ENCODE measurements around the gene COA4.
A peak's percentile ranks its signal among the peaks of the same experiment; 100 is the strongest.
"Not testable (repeated sequence)": the region's sequence is repeated elsewhere in the genome, so short reads cannot be mapped to it uniquely, and the experiment has no call there.

COA4 gene

DNA sequence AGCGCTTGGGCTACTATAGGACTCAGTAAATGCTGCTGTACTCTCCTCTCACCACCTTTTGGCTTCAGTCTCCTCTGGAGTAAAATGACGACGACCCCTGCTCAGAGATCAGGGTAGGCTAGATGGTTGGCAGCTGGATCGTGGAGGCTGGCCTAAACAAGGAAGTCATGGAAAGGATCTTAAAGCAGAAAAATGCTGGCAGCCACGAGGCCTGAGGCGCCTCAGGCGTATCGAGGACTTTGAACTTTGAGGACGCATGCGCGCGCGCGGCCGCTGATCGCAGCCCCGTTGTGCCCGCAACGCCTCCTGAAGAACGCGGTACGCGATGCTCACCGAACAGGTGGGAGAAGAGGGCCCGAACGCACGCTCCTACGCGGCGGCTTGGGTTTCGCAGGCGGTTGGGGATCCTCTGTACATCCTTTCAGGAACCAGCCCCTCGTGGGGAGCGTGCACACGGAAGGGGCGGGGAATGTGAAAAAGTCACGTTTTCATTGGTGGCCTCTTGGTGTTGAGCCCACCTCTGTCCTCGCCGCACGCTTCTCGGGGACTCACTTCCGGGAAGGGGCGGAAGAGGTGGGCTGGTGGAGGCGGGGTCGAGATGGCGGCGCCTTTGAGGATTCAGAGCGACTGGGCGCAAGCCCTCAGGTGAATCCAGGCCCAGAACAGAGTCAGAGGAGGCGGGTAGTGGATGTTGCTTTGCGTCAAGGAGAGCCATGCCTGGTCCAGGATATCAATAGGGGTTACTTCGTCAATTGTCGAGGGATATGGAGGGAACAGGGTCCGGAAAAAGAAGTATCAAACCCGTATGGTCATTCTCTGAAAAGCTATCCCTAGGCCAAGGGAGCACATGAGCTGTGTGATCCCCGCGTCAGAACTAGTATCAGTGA, at the start of gene COA4, which contains the start of gene PAAF1:
Gene COA4 (minus strand): TSS at position 423 of the 887 bp plus-strand sequence. CDS start 3,468 bp downstream, outside the sequence.
Gene PAAF1 (plus strand): TSS at position 576 of the 887 bp plus-strand sequence. CDS start 23 bp downstream, at position 599.
- no peaks in the 10 kb centered on the region for H3K9me3 ChIP-seq (ENCODE audit: control insufficient read depth, insufficient read depth, low read length)
- H3K9ac ChIP-seq (ENCODE audit: low read depth, low read length), result peak within 1 kb of the TSS; percentile 74
- H3K4me1 ChIP-seq (ENCODE audit: insufficient read depth, low read length), result peaks cover 8% of the 10 kb centered on the region
- H3K36me3 ChIP-seq (ENCODE audit: insufficient read depth, low read length), result peaks cover 18% of the 10 kb centered on the region

DNA sequence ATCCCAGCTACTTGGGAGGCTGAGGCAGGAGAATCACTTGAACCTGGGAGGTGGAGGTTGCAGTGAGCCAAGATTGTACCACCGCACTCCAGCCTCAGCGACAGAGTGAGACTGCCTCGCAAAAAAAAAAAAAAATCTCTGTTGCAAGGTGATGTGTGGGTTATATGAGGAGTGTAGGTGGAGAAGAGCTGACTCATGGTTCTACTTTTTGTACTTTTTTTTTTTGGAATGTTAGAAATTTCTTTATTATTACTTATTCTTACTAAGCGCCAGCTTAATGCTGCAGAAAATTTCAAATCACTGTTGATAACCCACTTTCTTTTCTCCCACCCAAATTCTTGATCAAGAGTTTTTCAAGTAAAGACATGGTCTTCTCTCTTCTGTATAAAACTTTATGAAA, 44.5 kb upstream of the COA4 start:
- H3K9ac ChIP-seq (ENCODE audit: low read depth, low read length), result no peak overlapping the region
- H3K4me1 ChIP-seq (ENCODE audit: insufficient read depth, low read length), result no peaks in the 10 kb centered on the region
- peaks cover 8% of the 10 kb centered on the region for H3K36me3 ChIP-seq (ENCODE audit: insufficient read depth, low read length)
- H3K9me3 ChIP-seq (ENCODE audit: control insufficient read depth, insufficient read depth, low read length), result no peaks in the 10 kb centered on the region

DNA sequence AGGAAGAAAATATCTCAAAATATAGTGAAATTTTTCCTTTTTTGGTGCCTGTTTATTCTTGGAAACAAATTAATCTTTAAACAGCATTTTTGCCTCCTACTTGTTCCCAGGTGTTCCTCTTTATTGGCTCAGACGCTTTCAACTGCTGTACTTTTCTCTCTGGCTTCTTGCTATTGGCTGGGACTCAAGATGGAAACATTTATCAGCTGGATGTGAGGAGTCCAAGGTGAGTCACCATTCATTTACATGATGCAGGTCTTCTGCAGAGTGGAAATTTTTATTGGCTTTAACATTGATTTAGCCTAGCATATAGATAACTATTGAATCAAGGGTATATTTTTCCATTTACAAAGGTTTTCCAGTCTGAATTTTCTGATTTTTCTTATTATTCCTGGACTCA, 39.8 kb upstream of the COA4 start:
- Histone ChIP-seq H3K9me3 (ENCODE audit: control insufficient read depth, insufficient read depth, low read length) (no peaks in the 10 kb centered on the region), H3K36me3 (ENCODE audit: insufficient read depth, low read length) (peaks cover 12% of the 10 kb centered on the region), H3K9ac (ENCODE audit: low read depth, low read length) (no peak overlapping the region), H3K4me1 (ENCODE audit: insufficient read depth, low read length) (no peaks in the 10 kb centered on the region)

DNA sequence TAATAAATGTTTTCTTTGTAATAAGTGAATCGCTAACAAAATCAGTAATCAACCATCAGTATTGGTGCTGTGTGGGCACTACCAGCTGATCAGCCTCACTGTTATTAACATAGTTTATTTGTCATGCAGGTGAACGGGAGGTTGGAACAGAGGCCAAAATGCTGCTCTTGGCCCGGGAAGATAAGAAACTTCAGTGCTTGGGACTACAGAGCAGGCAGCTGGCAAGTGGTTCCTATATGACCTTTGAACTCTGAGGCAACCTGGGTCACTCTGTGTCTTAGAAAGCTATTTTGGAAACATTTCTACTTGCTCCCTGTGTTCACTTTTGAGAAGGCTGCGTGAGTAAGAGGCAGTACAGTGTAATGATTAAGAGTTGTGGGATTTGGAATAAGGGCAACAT, 37.6 kb upstream of the COA4 start:
- H3K4me1 ChIP-seq (ENCODE audit: insufficient read depth, low read length), result no peaks in the 10 kb centered on the region
- H3K36me3 ChIP-seq (ENCODE audit: insufficient read depth, low read length), result peaks cover 11% of the 10 kb centered on the region
- H3K9me3 ChIP-seq (ENCODE audit: control insufficient read depth, insufficient read depth, low read length), result no peaks in the 10 kb centered on the region
- no peak overlapping the region for H3K9ac ChIP-seq (ENCODE audit: low read depth, low read length)

DNA sequence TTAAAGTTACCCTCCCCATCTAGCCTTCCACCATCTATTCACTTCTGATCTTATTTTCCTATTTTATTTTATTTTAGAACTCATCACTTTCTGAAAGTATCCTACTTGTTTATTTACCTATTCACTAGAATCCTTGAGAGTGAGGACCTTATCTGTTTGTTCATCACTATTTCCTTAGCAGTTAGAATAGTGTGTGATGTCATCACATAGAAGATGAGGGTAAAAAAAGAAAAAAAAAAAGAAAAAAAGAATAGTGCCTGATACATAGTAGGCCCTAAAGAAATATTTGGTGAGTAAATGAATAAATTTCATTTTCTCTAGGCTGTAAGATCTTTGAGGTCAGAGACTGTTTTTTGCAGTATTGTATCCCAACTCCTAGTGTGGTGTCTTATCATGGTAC, 36.8 kb upstream of the COA4 start:
- Histone ChIP-seq H3K9me3 (ENCODE audit: control insufficient read depth, insufficient read depth, low read length) (no peaks in the 10 kb centered on the region), H3K36me3 (ENCODE audit: insufficient read depth, low read length) (peaks cover 9% of the 10 kb centered on the region; the same call in 1 of the 2 replicates), H3K4me1 (ENCODE audit: insufficient read depth, low read length) (no peaks in the 10 kb centered on the region), H3K9ac (ENCODE audit: low read depth, low read length) (no peak overlapping the region)

DNA sequence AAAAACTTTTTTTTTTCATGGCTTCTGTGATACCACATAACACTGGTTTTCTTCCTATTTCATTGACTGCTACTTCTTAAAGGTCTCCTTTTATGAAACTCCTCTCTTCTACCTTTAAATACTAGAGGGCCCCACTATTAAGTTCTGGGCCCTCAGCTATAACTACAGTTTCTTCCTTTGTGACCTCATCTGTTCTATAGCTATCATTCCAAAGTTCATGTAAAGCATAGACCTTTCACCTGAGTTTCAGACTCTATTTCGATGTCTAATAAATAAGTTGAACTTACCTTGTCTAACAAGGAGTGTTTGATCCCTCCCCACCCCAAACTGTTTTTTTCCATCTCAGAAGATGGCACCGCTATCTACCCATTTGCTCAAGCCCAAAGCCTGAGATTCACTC, 35.4 kb upstream of the COA4 start:
- H3K9ac ChIP-seq (ENCODE audit: low read depth, low read length), result no peak overlapping the region
- H3K36me3 ChIP-seq (ENCODE audit: insufficient read depth, low read length), result peaks cover 9% of the 10 kb centered on the region; the same call in 1 of the 2 replicates
- no peaks in the 10 kb centered on the region for H3K9me3 ChIP-seq (ENCODE audit: control insufficient read depth, insufficient read depth, low read length)
- H3K4me1 ChIP-seq (ENCODE audit: insufficient read depth, low read length), result no peaks in the 10 kb centered on the region

DNA sequence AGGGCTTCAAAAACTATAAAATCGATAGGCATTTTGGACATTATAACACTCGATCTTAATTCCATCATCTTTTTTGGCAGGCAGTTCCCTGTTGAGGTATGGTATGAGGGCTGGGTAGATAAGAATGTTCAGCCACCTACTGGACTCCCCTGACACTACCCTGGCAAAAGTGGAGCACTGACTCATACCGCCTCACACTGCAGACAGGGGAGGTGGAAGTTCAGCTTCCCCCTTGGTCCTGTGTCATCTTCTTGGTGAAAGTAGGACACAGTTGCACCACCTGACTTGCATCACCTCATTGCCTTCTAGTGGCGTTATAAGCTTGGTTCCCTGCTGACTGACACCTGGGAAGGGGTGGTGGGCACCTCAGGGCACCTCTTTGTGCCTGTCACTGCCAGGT, 30.5 kb upstream of the COA4 start:
- no peak overlapping the region for H3K9ac ChIP-seq (ENCODE audit: low read depth, low read length)
- H3K36me3 ChIP-seq (ENCODE audit: insufficient read depth, low read length), result peaks cover 5% of the 10 kb centered on the region
- no peaks in the 10 kb centered on the region for H3K4me1 ChIP-seq (ENCODE audit: insufficient read depth, low read length)
- no peaks in the 10 kb centered on the region for H3K9me3 ChIP-seq (ENCODE audit: control insufficient read depth, insufficient read depth, low read length)

DNA sequence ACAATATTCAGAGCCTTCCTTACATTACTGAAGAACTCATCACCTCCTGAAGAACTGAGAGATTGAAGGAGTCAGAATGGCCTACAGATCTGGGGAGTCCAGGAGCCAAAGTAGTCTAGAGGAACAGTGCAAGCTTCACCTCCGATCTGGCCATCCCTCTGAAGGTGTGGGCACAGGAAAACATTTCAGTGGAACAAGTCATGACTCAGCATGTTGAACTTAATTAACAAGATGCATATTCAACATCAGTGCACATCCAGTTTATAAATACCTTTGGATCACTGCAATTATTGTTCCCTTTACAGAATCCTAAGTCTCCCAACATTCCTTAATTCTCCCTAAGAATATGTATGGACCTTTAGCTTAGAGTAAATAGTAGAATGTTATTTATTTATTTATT, 25.7 kb upstream of the COA4 start:
- H3K9ac ChIP-seq (ENCODE audit: low read depth, low read length), result no peak overlapping the region
- H3K9me3 ChIP-seq (ENCODE audit: control insufficient read depth, insufficient read depth, low read length), result no peaks in the 10 kb centered on the region
- peaks cover 6% of the 10 kb centered on the region for H3K36me3 ChIP-seq (ENCODE audit: insufficient read depth, low read length)
- H3K4me1 ChIP-seq (ENCODE audit: insufficient read depth, low read length), result no peaks in the 10 kb centered on the region

DNA sequence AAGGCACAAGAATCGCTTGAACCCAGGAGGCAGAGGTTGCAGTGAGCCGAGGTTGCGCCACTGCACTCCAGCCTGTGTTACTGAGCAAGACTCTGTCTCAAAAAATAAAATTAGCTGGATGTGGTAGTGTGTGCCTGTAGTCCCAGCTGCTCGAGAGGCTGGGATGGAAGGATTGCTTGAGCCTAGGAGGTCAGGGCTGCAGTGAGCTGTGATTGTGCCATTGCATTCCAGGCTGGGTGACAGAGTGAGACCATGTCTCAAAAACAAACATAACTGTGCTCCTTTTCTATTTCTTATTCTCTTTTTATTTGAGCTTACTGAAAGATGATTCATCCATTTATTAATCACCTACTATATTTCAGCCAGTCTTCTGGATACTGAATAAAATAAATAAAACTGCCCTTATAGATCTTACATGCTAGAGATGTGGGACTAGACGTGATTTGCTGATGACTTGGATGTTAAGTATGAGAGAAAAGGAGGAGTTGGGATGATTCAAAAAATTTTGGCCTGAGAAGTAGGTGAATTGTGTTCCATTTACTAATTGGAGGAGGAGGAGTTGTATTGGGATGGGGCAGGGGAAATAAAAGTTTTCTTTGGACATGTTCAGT, 18.2 kb upstream of the COA4 start:
- H3K4me1 ChIP-seq (ENCODE audit: insufficient read depth, low read length), result no peaks in the 10 kb centered on the region
- H3K9me3 ChIP-seq (ENCODE audit: control insufficient read depth, insufficient read depth, low read length), result no peaks in the 10 kb centered on the region
- H3K9ac ChIP-seq (ENCODE audit: low read depth, low read length), result no peak overlapping the region
- H3K36me3 ChIP-seq (ENCODE audit: insufficient read depth, low read length), result peaks cover 6% of the 10 kb centered on the region; the same call in 1 of the 2 replicates

DNA sequence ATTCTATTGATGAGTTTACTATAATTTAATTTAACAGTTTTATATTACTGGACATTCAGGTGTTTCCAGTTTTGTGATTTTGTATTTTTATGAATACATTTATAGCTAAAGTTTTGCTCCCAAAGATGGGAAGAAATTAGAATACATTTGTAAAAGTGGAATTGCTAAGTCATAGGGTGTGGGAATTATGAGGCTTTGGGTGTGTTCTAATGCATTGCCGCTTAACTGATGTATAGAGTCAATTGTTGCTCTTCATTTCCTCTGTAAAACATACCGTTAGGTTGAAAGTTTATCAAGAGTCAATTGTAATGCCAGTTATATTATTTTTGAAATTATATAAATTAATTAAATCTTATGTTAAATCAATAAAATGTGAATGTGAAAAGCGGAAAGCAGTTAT, 16.4 kb upstream of the COA4 start:
- Histone ChIP-seq H3K9ac (ENCODE audit: low read depth, low read length) (no peak overlapping the region), H3K36me3 (ENCODE audit: insufficient read depth, low read length) (peaks cover 4% of the 10 kb centered on the region; the same call in 1 of the 2 replicates), H3K9me3 (ENCODE audit: control insufficient read depth, insufficient read depth, low read length) (no peaks in the 10 kb centered on the region), H3K4me1 (ENCODE audit: insufficient read depth, low read length) (no peaks in the 10 kb centered on the region)

DNA sequence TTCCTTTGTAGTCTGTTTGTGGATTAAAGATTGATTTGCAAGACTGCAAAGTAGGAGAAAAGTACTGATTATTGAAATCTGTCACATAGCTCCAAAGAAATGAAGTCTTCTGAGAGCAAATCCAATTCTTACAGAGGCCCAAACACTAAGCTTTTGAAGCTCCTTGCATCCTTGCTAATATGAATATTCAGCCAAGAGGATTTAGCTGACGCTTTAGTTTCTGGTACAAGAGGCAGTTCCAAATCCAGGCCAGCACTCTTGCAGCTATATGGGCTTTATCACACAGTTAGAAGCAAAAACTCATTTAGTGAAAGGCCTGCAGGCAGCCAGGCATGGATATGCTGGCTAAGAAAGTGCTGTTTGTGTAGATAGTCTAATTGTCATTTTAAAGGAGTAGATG, 12.9 kb upstream of the COA4 start:
- Histone ChIP-seq H3K36me3 (ENCODE audit: insufficient read depth, low read length) (no peaks in the 10 kb centered on the region; the same call in 1 of the 2 replicates), H3K9me3 (ENCODE audit: control insufficient read depth, insufficient read depth, low read length) (no peaks in the 10 kb centered on the region), H3K9ac (ENCODE audit: low read depth, low read length) (no peak overlapping the region), H3K4me1 (ENCODE audit: insufficient read depth, low read length) (no peaks in the 10 kb centered on the region)

DNA sequence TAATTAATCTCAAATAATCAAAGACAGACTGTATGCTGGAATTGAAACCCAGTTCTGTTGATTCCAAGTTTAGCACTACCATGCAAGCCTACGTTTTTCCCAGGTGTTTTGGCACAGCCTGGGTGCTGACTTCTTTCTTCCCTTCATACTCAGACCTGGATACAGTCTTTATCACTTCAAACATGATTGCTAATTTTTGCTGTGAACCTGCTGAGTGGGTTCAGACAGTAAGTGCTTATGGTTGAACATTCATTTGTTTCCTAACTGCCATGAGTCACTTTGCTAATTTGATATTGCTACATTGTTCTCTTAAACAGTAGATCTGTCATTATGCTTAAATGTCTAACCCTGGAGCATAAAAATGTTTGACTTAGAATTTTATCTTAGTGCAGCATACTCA, 12.4 kb upstream of the COA4 start:
- H3K36me3 ChIP-seq (ENCODE audit: insufficient read depth, low read length), result peaks cover 1% of the 10 kb centered on the region
- no peaks in the 10 kb centered on the region for H3K4me1 ChIP-seq (ENCODE audit: insufficient read depth, low read length)
- no peaks in the 10 kb centered on the region for H3K9me3 ChIP-seq (ENCODE audit: control insufficient read depth, insufficient read depth, low read length)
- no peak overlapping the region for H3K9ac ChIP-seq (ENCODE audit: low read depth, low read length)

DNA sequence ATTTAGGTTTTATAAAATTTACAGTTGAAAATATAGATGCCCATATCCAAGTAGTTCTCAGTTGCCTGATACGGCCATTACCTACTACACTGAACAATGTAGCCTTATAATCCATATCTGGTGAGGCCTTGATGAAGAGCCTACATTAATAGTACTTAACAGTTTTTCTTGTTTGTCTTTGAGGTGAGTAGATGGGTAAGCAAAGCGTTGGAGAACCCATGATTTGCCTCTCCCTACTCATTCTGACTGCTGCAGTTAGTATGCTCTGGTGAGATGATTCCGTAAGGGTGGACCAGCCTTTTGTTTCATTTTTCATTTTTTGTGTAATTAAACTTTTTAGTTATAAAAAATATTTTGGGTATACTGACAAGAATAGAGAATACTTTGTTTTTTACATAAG, 11.6 kb upstream of the COA4 start:
- peaks cover 6% of the 10 kb centered on the region for H3K36me3 ChIP-seq (ENCODE audit: insufficient read depth, low read length)

DNA sequence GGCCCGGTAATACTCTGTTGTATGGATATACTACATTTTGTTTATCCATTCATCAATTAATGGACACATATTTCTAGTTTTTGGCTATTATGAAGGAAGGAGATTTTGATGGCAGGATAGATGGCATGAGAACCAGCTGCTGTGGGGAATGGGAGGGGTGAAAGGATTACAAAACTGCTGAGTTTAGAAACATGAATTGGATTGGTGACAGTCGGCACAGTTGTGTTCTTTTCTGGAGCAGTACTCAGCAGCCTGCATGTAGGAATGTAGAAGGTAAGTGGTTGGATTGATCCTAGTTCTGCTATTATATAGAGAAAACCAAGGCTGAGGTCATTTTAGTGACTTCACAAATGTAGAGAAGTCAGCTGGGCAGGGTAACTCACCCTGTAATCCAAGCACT, 7.2 kb upstream of the COA4 start:
- Histone ChIP-seq H3K9me3 (ENCODE audit: control insufficient read depth, insufficient read depth, low read length) (no peaks in the 10 kb centered on the region), H3K36me3 (ENCODE audit: insufficient read depth, low read length) (peaks cover 6% of the 10 kb centered on the region; the same call in 1 of the 2 replicates), H3K9ac (ENCODE audit: low read depth, low read length) (no peak overlapping the region), H3K4me1 (ENCODE audit: insufficient read depth, low read length) (no peaks in the 10 kb centered on the region)

More for the DNA sequence above, 11.6 kb upstream of the COA4 start:
- Histone ChIP-seq H3K9ac (ENCODE audit: low read depth, low read length) (no peak overlapping the region), H3K4me1 (ENCODE audit: insufficient read depth, low read length) (no peaks in the 10 kb centered on the region), H3K9me3 (ENCODE audit: control insufficient read depth, insufficient read depth, low read length) (no peaks in the 10 kb centered on the region)

DNA sequence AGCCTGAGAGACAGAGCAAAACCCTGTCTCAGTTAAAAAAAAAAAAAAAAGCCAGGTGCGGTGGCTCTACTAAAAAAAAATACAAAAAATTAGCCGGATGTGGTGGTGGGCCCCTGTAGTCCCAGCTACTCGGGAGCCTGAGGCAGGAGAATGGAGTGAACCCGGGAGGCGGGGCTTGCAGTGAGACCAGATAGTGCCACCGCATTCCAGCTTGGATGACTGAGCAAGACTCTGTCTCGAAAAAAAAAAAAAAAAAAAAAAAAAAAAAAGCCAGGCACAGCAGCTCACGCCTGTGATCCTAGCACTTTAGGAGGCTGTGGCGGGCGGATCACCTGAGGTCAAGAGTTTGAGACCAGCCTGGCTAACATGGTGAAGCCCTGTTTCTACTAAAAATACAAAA, 3.8 kb upstream of the COA4 start:
- not testable (repeated sequence) for H3K4me1 ChIP-seq (ENCODE audit: insufficient read depth, low read length); H3K9me3 ChIP-seq (ENCODE audit: control insufficient read depth, insufficient read depth, low read length); H3K9ac ChIP-seq (ENCODE audit: low read depth, low read length)
- H3K36me3 ChIP-seq (ENCODE audit: insufficient read depth, low read length), result peaks cover 10% of the 10 kb centered on the region; the same call in 1 of the 2 replicates

Data from ES-I3 (cell line).